Activated gamma-delta T cell treated with anti-CD3 and anti-CD28 coated beads, Interleukin-2, amount 50 U/mL, for 16 hours (primary cell): ENCODE results near the gene WAPL.
"Not testable (repeated sequence)": the region's sequence is repeated elsewhere in the genome, so short reads cannot be mapped to it uniquely, and the experiment has no call there.

ENCODE experiments used
- DNase-seq: peaks from one replicate; pipeline ENCODE4 v3.0.0-alpha.2; 2020; ENCODE audit warnings: low read depth

WAPL gene

DNA sequence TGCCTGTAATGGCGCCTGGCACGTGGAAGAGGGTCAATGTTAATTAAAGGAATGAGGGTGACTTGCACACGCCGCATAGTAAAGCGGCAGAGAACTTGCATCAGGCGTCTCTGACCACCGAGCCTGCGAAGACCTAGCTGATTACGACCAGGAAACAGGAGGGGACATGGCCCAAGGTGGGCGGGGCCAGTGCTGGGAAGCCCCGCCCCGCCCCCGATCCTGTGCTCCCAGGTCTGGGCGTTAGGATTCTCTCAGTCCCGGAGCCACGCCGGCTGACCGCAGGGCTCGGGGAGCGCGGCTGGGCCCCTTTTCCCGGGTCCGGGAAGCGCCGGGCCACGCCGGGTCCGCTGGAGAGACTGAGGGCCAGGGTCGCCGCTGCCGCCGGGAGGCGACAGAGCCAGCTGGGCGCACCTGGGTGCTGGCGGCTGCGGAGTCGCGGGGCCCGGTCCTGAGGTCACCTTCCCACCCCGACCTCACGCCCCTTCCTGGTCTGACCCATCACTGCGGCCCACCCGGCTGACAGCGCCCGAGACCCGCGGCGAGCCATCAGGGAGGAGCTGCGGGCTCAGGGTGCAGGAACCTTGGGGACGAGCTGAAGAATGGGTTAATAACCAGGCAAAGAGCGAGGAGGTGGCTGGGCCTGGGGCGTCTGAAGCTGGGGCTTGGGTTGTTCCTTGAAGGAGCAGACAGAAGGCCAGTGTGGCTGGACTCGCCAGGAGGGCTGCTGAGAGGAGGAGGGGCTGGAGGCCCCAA lies 132.0 kb downstream of the WAPL start:
- no peak for DNase-seq

DNA sequence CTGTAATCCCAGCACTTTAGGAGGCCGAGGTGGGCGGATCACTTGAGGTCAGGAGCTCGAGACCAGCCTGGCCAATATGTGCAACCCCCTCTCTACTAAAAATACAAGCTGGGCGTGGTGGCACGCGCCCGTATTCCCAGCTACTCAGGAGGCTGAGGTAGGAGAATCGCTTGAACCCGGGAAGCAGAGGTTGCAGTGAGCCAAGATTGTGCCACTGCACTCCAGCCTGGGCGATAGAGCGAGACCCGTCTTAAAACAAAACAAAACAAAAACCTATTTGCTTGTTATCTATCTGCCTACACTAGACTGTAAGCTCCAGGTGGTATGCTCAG lies 132.5 kb downstream of the WAPL start:
- DNase-seq: not testable (repeated sequence)

DNA sequence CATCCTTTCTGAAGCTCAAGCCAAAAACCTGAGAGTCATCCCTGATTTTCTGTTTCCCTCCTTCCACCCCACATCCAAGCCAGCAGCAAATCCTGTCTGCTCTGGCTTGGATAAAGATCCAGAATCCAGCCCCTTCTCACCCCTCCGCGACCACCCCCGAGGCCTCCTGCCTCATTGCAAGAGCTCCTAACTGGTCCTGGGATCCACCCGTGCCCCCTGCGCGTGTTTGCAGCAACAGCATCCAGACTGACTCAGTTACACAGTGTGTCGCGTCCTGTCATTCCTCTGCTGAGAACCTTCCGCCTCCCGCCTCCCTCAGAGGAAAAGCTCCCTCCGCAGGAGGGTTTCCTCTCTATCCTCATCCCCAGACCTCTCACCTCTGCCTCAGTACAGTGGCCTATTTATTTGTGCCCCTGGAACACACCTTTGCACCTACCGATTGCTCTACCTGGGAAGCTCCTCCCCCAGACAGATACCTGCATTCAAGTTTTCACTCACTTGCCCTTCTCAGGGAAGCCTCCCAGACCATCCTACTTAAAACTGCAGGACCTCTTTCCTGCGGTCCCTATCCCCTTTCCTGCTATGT lies 133.4 kb downstream of the WAPL start:
- DNase-seq: no peak

DNA sequence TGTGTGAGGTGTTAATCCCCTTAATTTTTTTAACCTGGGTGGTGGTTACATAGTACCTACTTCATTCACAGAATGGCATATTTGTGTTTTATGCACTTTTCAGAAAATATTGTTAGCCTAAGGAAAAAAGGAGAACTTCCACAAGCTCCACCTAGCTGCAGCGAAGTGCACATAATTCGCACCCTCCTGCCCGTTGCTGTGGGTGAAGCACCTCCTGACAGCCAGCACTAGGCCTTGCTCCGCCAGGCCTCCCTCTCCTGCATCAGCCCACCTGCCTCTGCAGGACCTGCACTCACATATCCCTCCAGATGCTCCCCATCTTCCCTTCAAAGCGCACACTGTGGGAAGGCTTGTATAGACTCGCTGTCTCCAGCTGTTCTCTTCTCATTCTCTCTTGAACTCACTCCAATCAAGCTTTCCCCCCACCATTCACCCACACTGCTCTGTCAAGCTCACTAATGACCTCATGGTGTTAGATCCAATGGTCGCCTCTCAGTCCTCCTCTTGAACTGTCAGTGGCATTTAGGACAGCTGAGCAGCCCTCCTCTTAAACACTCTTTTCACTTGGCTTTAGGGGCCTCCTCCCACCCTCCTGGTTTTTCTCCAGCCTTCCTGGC lies 134.3 kb downstream of the WAPL start:
- no peak for DNase-seq

DNA sequence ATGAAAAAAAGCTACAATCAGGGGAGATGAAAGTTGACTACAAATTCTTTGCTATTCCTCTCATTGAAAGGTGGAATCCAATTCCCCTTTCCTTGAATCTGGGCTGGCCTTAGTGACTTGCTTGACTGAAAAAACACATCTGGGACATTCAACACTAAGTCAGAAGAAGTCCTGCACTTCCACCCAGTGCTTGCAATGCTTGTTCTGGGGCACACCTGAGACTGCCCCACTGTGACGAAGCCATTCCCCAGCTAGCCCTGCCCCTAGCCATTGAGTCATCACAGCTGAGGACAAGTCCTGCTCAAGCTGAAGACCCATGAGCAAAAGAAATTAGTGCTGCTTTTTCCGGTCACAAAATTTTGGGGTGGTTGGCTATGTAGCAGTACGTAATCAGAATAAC lies 135.8 kb downstream of the WAPL start:
- no peak for DNase-seq
